Activated CD4-positive, CD25-positive, alpha-beta regulatory T cell (primary cell): ENCODE data around the gene TRIM71.
"Not testable (repeated sequence)": the region's sequence is repeated elsewhere in the genome, so short reads cannot be mapped to it uniquely, and the experiment has no call there.

Source experiments
- DNase-seq, 4 experiments: peaks; one replicate each; lab custom pipeline; 2025; lab: John Stamatoyannopoulos, UW

TRIM71 gene

DNA sequence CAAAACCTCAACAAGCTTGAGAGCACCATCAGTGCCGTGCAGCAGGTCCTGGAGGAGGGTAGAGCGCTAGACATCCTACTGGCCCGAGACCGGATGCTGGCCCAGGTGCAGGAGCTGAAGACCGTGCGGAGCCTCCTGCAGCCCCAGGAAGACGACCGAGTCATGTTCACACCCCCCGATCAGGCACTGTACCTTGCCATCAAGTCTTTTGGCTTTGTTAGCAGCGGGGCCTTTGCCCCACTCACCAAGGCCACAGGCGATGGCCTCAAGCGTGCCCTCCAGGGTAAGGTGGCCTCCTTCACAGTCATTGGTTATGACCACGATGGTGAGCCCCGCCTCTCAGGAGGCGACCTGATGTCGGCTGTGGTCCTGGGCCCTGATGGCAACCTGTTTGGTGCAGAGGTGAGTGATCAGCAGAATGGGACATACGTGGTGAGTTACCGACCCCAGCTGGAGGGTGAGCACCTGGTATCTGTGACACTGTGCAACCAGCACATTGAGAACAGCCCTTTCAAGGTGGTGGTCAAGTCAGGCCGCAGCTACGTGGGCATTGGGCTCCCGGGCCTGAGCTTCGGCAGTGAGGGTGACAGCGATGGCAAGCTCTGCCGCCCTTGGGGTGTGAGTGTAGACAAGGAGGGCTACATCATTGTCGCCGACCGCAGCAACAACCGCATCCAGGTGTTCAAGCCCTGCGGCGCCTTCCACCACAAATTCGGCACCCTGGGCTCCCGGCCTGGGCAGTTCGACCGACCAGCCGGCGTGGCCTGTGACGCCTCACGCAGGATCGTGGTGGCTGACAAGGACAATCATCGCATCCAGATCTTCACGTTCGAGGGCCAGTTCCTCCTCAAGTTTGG lies 72.9 kb downstream of the TRIM71 start:
- DNase-seq = no peak

DNA sequence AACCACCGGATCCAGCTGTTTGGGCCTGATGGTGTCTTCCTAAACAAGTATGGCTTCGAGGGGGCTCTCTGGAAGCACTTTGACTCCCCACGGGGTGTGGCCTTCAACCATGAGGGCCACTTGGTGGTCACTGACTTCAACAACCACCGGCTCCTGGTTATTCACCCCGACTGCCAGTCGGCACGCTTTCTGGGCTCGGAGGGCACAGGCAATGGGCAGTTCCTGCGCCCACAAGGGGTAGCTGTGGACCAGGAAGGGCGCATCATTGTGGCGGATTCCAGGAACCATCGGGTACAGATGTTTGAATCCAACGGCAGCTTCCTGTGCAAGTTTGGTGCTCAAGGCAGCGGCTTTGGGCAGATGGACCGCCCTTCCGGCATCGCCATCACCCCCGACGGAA lies 73.6 kb downstream of the TRIM71 start:
- no peak for DNase-seq

DNA sequence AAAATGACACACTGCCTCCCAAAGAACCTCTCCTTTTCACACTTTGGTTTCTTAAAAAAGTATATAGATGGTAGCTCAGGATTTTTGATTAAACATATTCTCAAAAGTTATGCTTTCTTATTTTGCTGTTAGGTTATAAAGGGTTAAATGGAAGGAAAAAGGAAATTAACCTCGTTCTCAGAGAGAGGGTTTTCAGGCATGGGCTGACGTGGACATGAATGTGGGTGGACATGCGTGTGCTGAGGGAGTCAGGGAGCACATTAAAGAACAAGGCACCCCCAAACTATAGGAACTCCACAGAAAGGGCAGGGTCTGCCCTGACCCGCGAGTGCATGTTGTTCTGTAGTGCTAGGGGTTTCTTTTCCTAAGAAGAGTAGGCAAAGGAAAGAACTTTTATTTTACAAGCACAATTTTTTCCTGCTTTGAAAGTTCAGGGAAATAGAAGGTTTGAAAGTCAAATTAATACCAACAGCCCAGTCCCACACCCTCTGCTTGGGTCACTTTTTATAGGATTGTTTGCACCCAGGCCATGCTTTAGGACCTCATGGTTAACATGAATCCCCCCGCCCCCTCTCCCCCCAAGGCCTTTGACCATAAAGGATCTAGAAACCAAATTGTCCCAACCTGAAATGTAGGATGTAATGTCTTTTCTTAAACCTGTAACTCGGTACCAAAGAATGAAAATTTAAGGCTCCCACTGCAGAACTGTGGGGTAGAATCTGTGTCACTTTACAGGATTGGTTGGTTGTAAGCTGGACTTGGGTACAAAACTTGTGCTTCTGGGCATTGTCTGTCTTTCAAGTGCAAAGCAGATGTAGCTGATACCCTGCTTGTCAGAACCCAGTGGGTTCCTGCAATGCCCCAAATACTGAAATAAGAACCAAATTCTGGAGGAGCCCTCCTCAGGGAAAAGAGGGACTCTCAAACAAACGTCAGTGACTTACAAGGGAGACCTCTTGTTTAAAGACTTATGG lies 75.1 kb downstream of the TRIM71 start:
- DNase-seq = no peak

DNA sequence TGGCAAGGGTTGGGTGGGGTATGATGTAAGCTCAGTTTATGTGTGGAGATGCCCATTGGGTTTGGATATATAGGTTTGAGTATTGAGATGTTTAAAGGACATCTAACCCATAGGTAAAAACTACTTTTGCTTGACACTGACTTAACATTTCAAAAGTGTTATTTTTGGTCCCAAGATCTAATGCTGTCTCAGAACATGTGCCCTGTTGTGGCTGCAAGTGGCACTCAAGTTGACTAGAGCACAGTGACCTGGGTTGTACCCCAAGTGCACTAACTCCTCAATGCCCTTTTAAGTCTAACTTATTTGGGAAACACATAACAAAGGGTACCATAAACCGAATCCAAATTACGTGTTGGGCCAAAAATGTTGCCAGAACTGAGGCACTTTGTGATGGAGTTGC lies 77.2 kb downstream of the TRIM71 start:
- no peak for DNase-seq

DNA sequence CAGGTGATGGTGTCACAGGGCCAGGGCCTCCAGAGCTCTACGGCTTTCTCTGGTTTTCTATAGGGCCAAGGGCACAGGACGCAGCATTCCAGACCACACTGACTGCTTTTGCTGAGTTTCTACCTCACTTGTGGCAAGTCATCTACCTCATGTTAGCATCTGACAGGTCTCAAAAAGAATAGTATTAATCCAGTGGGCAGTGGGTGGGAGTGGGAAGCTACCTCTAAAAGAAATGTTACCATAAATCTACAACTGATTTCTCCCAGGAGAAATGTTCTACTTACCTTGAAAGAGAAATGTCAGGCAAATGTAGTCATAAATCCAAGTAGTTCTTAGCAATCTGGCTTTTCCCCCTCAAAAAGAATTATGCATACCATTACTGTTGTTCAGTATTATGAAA lies 77.9 kb downstream of the TRIM71 start:
- DNase-seq = no peak

DNA sequence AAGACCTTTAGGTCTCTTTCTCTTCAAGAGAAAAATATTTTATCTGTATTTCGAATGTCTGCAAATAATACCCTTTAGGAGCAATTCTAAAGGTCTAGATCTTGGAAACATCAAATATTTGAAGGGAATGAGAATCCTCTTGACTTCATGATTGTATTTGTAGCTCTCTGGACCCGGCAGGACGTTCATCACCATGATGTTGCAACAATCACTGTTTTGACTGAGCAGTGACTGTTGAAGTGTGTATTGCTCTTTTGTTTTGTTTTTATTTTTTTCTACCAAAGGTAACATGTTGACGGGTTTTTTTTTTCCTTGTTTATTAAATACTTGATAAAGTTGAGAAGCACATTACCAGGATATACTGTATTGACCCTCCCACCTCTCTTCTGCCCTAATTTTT lies 78.3 kb downstream of the TRIM71 start:
- DNase-seq = no peak

DNA sequence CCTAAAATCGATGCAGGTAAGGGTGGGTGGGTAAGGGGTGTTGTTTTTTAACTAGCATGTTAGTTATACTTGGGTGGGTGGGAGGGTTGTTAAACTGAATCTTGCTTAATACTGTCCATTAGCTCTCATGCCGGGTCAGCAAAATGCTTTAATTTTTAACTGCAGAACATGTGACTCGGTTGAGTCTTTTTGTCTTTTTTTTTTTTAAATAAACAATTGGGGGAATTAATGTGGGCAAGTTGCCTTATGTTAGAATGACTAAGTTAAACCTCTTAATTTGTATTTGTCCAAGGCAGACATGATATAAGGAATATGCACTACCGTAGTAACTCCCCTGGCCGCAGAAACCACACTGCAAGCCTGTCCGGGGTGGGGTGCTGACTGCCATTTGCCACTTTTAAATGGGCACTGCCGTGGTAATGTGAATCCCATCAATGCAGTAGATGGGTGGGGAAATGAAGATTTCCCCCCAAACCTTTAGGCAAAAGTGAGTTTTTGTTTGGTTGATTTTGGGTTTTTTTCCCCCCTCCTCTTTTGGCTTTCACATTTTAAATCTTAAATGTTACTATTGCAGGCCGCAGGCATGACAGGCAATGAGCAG lies 79.3 kb downstream of the TRIM71 start:
- no peak for DNase-seq

DNA sequence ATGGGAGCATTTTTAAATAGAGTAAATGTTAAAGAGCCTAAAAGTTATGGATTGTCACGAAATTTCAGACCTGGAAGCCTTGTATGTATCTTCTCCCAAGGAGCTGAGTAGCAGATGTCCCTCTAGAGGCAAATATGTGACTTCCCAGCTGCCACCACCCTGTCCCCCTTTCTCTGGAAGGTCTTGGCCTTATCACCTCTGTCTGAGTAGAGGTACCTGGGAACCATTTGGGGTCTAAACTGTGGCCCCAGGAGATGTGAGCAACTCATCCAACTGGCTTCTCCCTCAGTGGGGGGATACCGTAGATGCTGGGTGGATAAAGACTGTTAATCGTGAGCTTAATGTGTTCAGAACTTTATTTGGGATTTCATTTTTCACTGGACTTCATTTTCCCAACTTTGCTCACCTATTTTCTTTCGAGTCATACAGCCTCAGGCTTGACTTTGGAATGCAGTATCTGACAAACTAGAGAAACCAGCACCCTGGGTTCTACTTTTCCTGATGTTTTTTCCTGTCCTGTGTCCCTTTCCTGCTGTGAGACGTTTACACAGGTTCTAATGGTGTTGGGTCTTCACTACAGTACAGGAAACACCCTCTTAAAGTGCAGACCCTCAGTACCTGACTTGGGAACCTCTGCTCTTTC lies 80.3 kb downstream of the TRIM71 start:
- no peak for DNase-seq

DNA sequence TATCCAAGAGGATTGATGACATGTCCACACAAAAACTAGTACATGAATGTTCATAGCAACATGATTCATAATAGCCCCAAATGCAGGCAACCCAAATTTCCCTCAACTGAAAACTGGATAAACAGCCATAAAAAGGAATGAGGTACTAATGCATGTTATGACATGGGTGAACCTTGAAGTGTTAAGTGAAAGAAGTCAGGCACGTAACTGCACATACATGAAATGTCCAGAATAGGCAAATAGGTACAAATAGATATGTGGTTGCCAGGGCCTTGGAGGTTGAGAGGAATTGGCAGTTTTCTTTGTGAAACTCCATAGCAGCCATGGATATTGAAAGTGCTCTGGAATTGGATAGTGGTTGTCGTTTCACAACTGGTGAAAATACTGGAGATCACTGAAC lies 81.5 kb downstream of the TRIM71 start:
- DNase-seq = no peak

DNA sequence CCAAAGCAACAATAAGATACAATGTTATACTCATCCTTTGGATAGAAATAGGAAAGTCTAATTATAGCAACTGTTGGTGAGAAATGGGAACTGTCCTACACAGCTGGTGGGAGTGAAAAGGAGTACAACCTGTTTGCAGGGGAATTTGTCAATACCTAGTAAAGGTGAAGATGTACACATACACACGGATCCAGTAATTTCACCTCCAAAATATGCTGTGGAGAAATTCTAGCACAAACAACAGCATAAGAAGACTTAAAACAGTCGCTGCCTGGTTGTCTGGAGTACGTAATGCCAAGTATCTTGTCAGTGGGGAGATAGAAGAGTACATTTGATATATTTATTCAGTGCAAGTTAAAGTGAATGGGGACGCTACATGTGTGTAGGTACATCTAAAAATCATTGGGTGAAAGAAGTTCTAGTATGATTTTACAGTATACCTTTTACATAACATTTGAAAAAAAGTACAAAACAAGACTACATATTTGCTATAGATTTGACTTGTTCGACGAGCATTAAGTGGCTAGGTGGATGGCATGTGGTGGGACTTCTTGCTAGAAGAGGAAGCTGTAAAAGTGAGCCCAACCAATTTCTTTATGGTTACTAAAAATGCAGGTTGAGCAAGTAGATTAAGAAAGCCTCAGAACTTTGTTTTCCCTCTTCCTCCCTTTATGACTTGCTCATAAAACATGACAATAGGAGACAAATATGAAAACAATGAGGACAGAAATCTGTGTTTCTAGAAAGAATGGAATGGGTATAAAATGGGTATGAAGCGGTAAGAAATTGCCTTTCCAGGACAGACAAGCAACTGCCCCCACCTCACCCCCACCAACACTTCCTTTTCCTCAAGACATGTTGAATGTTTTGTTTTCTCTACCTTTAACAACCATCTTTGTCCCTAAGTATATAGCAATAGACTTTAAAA lies 83.5 kb downstream of the TRIM71 start:
- DNase-seq = no peak

DNA sequence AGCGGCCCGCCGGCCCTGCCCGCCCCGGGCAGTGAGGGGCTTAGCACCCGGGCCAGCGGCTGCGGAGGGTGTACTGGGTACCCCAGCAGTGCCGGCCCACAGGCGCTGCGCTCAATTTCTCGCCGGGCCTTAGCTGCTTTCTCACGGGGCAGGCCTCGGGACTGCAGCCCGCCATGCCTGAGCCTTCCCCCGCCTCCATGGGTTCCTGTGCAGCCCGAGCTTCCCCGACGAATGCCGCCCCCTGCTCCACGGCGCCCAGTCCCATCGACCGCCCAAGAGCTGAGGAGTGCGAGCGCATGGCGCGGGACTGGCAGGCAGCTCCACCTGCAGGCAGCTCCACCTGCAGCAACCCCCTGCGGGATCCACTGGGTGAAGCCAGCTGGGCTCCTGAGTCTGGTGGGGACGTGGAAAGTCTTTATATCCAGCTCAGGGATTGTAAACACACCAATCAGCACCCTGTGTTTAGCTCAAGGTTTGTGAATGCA lies 85.1 kb downstream of the TRIM71 start:
- DNase-seq = peak in 3 of 4 experiments; percentile 2 to 18 (median 5)

DNA sequence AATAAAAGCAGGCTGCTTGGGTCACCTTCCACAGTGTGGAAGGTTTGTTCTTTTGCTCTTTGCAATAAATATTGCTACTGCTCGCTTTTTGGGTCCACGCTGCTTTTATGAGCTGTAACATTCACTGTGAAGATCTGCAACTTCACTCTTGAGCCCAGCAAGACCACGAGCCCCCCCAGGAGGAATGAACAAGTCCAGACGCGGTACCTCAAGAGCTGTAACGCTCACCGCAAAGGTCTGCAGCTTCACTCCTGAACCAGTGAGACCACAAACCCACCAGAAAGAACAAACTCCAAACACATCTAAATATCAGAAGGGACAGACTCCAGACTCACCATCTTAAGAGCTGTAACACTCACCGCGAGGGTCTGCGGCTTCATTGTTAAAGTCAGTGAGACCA lies 86.2 kb downstream of the TRIM71 start:
- DNase-seq = no peak

DNA sequence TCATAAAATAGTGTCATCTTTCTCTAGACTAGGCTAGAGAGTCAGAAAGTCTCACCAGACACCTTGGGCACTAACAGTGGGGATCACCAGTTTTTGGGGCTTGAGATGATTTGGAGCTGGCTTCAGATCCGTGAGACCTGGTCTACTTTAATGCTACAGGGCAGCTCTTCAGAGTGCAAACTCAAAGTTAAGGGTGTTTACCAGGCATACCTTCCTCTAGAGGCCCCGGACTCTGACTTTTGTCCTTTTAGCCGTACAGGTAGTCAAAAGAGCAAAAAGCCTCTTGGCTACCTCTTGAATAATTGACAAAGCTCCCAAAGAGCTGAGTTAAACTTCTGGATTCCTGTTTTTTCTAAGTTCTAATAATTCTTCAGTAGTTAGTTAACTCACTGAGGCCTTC lies 92.2 kb downstream of the TRIM71 start:
- no peak for DNase-seq

DNA sequence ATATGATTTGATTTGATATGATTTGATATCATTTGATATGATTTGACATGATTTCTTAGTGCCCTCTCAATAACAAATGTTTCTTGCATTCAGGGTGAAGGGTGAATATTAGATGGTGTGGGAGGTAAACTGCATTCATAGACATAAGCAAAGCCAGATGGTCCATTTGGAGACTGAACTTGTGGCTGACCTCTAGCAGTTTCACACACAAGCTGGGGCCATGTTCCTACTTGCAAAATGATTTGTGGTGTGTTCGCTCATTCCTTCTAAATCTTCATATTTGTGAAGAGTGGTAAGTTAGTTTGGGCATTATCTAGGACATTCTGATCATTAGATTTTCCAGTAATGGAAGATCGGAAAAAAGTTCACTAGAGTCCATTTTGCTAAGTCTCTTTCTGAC lies 93.2 kb downstream of the TRIM71 start:
- no peak for DNase-seq

DNA sequence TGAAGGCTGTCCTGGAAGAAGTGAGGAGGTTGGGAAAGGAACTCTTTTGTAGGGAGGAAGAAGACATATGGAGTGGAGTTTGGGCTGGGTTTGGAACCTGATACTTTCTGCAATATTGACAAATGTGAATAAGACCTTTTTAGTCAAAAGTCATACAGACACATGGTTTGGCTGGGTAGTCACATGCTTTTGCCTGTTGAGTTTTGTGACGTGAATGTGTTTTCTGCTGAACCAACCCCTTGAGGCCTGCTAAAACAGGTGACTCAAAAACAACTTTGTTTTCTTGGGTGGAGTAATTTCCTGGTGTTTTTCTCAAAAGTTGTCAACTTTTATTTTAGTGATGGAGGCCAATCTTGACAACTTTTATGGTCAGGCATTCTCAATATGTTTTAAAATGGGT lies 94.2 kb downstream of the TRIM71 start:
- no peak for DNase-seq

DNA sequence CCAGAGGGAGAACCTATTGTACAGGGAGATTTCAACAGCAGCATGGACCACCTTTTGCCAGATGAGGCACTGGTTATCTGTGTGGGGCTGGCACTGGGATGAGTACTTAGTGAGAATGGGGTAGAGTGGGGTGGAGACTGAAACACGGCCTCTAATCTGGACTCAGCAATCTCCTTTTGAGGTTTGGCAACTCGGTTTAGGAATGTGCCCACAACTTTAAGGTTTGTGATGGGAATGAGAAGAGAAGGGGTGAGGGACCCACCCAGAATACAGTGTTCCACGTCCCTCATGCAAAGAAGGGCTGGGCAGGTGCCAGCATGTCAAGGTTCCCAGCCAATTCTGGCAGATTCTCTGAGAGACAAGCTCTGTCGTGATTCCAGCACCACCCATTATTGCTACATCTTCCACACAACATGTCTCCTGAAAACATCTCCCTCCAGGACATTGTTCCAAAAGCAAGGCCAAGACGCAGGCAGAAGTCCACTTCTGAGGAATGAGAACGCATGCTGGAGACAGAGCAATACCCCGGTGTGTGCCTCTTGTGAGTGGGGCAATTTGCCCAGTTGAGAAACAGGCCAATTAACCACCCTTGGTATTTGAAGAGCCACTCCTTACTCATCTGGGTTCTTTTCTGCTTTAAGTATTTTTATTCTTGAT lies 96.1 kb downstream of the TRIM71 start:
- no peak for DNase-seq

DNA sequence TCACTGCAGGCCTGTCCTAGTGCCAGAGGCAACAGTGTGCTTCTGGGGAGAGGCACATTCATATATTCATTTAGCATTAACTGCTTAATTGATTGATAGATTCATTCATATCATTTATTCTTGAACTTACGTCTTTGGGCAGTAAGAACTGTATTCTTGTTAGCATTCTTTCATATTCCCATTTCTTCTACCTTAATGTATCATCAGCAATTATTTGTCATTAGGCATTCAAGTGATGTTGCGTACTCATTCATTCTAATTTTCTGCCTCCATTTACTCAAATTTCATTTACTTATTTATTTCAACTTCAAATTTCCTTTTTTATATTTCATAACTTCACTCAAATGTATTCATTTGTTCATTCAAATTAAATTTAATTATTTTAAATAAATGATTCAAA lies 102.1 kb downstream of the TRIM71 start:
- DNase-seq = no peak

DNA sequence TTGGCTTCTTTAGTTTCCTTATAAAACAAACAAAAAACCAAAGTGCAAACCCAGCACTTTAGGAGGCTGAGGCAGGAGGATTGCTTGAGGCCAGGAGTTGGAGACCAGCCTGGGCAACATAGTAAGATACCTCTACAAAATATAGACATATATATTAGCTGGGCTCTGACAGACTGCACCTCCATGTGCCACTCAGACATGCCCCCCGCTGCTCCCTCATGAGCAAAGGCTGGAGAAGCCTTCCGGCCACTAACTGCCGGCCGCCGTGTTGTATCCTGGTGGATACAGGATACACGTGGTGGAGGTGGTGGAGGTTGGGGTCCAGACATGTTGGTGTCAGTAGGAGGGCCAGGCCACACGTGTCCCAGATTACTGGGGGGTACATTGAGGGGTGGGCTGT lies 104.3 kb downstream of the TRIM71 start:
- no peak for DNase-seq

DNA sequence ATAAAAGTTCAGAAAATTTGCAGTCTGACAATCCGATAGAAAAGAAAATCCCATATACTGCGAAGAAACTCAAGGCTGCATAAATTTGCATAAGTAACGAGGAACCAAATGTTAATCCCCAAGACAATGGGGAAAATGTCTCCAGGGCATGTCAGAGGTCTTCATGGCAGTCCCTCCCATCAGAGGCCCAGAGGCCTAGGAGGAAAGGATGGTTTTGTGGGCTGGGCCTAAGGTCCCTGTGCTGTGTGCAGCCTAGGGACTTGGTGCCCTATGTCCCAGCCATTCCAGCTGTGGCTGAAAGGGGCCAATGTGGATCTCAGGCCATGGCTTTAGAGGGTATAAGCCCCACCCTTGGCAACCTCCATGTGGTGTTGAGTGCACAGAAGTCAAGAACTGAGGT lies 112.4 kb downstream of the TRIM71 start:
- DNase-seq = no peak

DNA sequence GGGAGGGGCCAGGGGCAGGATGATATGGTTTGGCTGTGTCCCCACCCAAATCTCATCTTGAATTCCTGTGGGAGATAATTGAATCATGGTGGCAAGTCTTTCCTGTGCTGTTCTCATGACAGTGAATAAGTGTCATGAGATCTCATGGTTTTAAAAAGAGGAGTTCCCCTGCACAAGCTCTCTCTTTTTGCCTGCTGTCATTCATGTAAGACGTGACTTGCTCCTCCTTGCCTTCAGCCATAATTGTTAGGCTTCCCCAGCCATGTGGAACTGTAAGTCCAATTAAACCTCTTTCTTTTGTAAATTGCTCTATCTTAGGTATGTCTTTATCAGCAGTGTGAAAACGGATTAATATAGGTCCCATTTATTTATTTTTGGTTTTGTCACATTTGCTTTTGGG lies 113.5 kb downstream of the TRIM71 start:
- not testable (repeated sequence) for DNase-seq
